ENCODE data around the gene BRME1. TPM values are rescaled to one million over a fixed set of nuclear protein-coding genes. Genes with fewer than 3 reads are reported as not detected.
"Not testable (repeated sequence)": the region's sequence is repeated elsewhere in the genome, so short reads cannot be mapped to it uniquely, and the experiment has no call there.

Gene BRME1
- total RNA-seq, 4 donors from 2014 or later, result 2.3 to 11.8 (median 5.7) TPM

GRCh38 chr19:13930402-13930801 is 24.5 kb upstream of the BRME1 start:
- no peak for DNase-seq (ENCODE audit: low spot score in 2 of 2)
- WGBS, 2 donors, result 93 to 94% methylated on average over 9 to 12 of the region's 17 CpGs
- TF ChIP-seq CTCF (IDR thresholded peaks at IDR 0.05), result no peak
- no peak for TF ChIP-seq POLR2A (IDR thresholded peaks at IDR 0.05)
- H3K4me3 ChIP-seq (ENCODE audit: low read depth, poor library complexity, severe bottlenecking), result no peak overlapping the region
- intact Hi-C loops (cut with DNase I; ENCODE audit: low total_unique reads), result no loop called here

- intact Hi-C loops (cut with DNase I; ENCODE audit: low total_unique reads), result no loop called here
- no peak overlapping the region for H3K4me3 ChIP-seq (ENCODE audit: low read depth, poor library complexity, severe bottlenecking)
- TF ChIP-seq POLR2A (IDR thresholded peaks at IDR 0.05) (no peak), CTCF (IDR thresholded peaks at IDR 0.05) (no peak)
- WGBS, 2 donors, result 85 to 92% methylated on average over 7 to 14 of the region's 17 CpGs
- DNase-seq (ENCODE audit: low spot score in 2 of 2), result no peak
Observed at GRCh38 chr19:13929956-13930355, 24.0 kb upstream of the BRME1 start.

- 80% methylated on average over 5 to 10 of the region's 12 CpGs for WGBS, 2 donors
- DNase-seq (ENCODE audit: low spot score in 2 of 2), result no peak
- no peak overlapping the region for H3K4me3 ChIP-seq (ENCODE audit: low read depth, poor library complexity, severe bottlenecking)
- TF ChIP-seq CTCF (IDR thresholded peaks at IDR 0.05), result no peak
- no peak for TF ChIP-seq POLR2A (IDR thresholded peaks at IDR 0.05)
- intact Hi-C loops (cut with DNase I; ENCODE audit: low total_unique reads), result no loop called here
Observed at GRCh38 chr19:13929340-13929739, 23.4 kb upstream of the BRME1 start.

- no peak overlapping the region for H3K4me3 ChIP-seq (ENCODE audit: low read depth, poor library complexity, severe bottlenecking)
- intact Hi-C loops (cut with DNase I; ENCODE audit: low total_unique reads), result no loop called here
- WGBS, 2 donors, result 83 to 88% methylated on average over 6 to 8 of the region's 8 CpGs
- no peak for DNase-seq (ENCODE audit: low spot score in 2 of 2)
- TF ChIP-seq CTCF (IDR thresholded peaks at IDR 0.05) (no peak), POLR2A (IDR thresholded peaks at IDR 0.05) (no peak)
Observed at GRCh38 chr19:13926715-13927114, 20.8 kb upstream of the BRME1 start.

- no peak for TF ChIP-seq CTCF (IDR thresholded peaks at IDR 0.05)
- TF ChIP-seq POLR2A (IDR thresholded peaks at IDR 0.05), result no peak
- no peak for DNase-seq (ENCODE audit: low spot score in 2 of 2)
- no peak overlapping the region for H3K4me3 ChIP-seq (ENCODE audit: low read depth, poor library complexity, severe bottlenecking)
- 73 to 83% methylated on average over 4 of the region's 4 CpGs for WGBS, 2 donors
- intact Hi-C loops (cut with DNase I; ENCODE audit: low total_unique reads), result no loop called here
Observed at GRCh38 chr19:13926010-13926409, 20.1 kb upstream of the BRME1 start.

GRCh38 chr19:13923194-13923987 is 17.5 kb upstream of the BRME1 start:
- intact Hi-C loops (cut with DNase I; ENCODE audit: low total_unique reads), result no loop called here
- no peak for DNase-seq (ENCODE audit: low spot score in 2 of 2)
- no peak for TF ChIP-seq CTCF (IDR thresholded peaks at IDR 0.05)
- no peak for TF ChIP-seq POLR2A (IDR thresholded peaks at IDR 0.05)
- WGBS, 2 donors, result 94 to 95% methylated on average over 28 of the region's 28 CpGs
- no peak overlapping the region for H3K4me3 ChIP-seq (ENCODE audit: low read depth, poor library complexity, severe bottlenecking)

- DNase-seq (ENCODE audit: low spot score in 2 of 2); H3K4me3 ChIP-seq (ENCODE audit: low read depth, poor library complexity, severe bottlenecking); intact Hi-C loops (cut with DNase I; ENCODE audit: low total_unique reads): not testable (repeated sequence)
- 96 to 100% methylated on average over 6 of the region's 6 CpGs for WGBS, 2 donors
Observed at GRCh38 chr19:13922118-13922517, 16.2 kb upstream of the BRME1 start.

All from lower leg skin (tissue), 4 donors.